22Rv1 (cell line): ENCODE results near the gene TNXB.

Experiments
- CTCF ChIP-seq: fragments of 450-650 bp; IDR thresholded peaks from 2 replicates; pipeline ENCODE4 v1.5.1; 2017; ENCODE audit warnings: mild to moderate bottlenecking
- ZFX ChIP-seq: fragments of 450-650 bp; IDR thresholded peaks from 2 replicates; pipeline ENCODE4 v1.6.1; 2017; ENCODE audit warnings: antibody characterized with exemption, borderline replicate concordance

- TF ChIP-seq CTCF (no peak), ZFX (no peak)
These were observed 6.5 kb upstream of the TNXB start for GRCh38 chr6:32115623-32116022.
